ENCODE results near the gene USF3.

DNA sequence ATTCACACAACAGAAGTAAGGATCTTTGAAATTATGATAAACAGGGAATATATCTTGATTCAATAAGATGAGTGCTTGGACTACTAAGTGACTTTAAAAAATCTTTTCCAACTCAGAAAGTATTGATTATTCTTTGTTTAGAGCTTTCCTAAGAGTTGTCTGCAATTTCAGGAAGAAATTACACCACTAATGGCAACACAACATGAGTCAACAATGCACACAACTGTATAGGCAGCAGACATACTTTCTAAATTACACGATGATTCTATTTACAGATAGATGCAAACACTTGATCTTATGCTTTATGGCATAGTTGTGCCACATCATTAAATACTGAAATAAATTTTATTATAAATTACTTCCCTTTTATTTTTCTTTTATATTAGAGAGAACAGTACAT lies 45.2 kb upstream of the USF3 start:
- TF ChIP-seq CHD2 (IDR thresholded peaks at IDR 0.05; ENCODE audit: low read length), result no peak
- TF ChIP-seq, protein P1, sequence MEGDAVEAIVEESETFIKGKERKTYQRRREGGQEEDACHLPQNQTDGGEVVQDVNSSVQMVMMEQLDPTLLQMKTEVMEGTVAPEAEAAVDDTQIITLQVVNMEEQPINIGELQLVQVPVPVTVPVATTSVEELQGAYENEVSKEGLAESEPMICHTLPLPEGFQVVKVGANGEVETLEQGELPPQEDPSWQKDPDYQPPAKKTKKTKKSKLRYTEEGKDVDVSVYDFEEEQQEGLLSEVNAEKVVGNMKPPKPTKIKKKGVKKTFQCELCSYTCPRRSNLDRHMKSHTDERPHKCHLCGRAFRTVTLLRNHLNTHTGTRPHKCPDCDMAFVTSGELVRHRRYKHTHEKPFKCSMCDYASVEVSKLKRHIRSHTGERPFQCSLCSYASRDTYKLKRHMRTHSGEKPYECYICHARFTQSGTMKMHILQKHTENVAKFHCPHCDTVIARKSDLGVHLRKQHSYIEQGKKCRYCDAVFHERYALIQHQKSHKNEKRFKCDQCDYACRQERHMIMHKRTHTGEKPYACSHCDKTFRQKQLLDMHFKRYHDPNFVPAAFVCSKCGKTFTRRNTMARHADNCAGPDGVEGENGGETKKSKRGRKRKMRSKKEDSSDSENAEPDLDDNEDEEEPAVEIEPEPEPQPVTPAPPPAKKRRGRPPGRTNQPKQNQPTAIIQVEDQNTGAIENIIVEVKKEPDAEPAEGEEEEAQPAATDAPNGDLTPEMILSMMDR (IDR thresholded peaks at IDR 0.05; ENCODE audit: control extremely low read depth in 1 of 3, insufficient read depth in 1 of 3, low read depth in 1 of 3, low read length in 3 of 3), result no peak
- TF ChIP-seq EZH2 (IDR thresholded peaks at IDR 0.05; ENCODE audit: low read depth, low read length, severe bottlenecking), result no peak
- TF ChIP-seq POLR2A (IDR thresholded peaks at IDR 0.05; ENCODE audit: control extremely low read depth in 1 of 2, low read depth in 2 of 2, low read length in 2 of 2), result no peak
- no peak for TF ChIP-seq NRF1 (IDR thresholded peaks at IDR 0.05; ENCODE audit: low read depth, low read length)
- no peak for TF ChIP-seq TAF1 (IDR thresholded peaks at IDR 0.05; ENCODE audit: low read depth, low read length)
- TF ChIP-seq, protein P2, sequence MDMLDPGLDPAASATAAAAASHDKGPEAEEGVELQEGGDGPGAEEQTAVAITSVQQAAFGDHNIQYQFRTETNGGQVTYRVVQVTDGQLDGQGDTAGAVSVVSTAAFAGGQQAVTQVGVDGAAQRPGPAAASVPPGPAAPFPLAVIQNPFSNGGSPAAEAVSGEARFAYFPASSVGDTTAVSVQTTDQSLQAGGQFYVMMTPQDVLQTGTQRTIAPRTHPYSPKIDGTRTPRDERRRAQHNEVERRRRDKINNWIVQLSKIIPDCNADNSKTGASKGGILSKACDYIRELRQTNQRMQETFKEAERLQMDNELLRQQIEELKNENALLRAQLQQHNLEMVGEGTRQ (IDR thresholded peaks at IDR 0.05; ENCODE audit: low read length), result no peak
- TF ChIP-seq, protein P3, sequence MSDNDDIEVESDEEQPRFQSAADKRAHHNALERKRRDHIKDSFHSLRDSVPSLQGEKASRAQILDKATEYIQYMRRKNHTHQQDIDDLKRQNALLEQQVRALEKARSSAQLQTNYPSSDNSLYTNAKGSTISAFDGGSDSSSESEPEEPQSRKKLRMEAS (IDR thresholded peaks at IDR 0.05), result no peak
- TF ChIP-seq GTF2F1 (IDR thresholded peaks at IDR 0.05; ENCODE audit: borderline replicate concordance, low read depth, low read length), result no peak
- TF ChIP-seq, protein P4, sequence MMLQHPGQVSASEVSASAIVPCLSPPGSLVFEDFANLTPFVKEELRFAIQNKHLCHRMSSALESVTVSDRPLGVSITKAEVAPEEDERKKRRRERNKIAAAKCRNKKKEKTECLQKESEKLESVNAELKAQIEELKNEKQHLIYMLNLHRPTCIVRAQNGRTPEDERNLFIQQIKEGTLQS (IDR thresholded peaks at IDR 0.05; ENCODE audit: insufficient read depth, low read depth, low read length), result no peak
- TF ChIP-seq ZNF274 (IDR thresholded peaks at IDR 0.05; ENCODE audit: borderline replicate concordance, extremely low read depth, low read length), result no peak
- TF ChIP-seq RFX5 (IDR thresholded peaks at IDR 0.05; ENCODE audit: borderline replicate concordance, low read depth, low read length), result no peak

Measured in H1 (cell line).